Measurements from ENCODE around the gene FNDC5. TPM values are rescaled to one million over a fixed set of nuclear protein-coding genes. Genes with fewer than 3 reads are reported as not detected.

Gene FNDC5
- polyA plus RNA-seq, 1 donor from 2014 or later = 21.6 TPM

DNA sequence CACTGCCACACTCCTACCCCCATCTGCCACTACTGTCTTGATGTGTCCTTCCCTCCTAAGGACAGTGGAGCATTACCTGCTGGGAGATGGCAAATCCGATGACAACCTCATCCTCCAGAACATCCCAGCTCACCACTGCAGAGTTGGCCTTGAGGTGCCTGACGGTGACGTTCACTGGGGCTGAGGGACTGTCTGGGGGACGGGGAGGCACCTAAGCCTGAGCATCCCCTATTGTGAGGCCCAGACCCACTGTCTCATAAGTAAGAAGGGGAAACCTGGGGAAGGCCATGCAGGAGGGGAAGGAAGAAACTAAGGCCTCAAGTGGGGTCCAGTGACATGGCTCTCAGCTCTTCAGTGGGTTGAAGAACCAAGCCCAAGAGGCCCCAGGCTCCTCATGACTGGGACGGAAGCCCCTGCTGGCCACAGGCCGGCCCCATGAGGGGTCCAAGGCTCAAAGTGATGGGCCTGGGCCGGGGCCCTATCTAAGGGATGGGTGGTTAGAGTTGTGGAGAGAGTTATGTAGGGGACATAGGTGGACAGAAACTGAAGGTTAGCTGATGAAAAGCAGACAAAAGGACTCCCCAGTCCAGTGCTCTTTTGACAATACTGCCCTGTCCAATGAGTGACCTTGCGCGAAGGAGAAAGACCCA, 1.8 kb downstream of the FNDC5 start:
- no peaks in the 10 kb centered on the region for H4K20me1 ChIP-seq (ENCODE audit: insufficient read depth)
- H3K79me2 ChIP-seq (replicated peaks; ENCODE audit: insufficient read depth, low read length) = no peaks in the 10 kb centered on the region
- H3K4me2 ChIP-seq (ENCODE audit: low read length) = no peak overlapping the region
- no peaks in the 10 kb centered on the region for H3K36me3 ChIP-seq (ENCODE audit: insufficient read depth, low read length)
- no peak overlapping the region for H3K4me3 ChIP-seq (ENCODE audit: low read length)
- H2AFZ ChIP-seq (ENCODE audit: low read depth, low read length) = no peak overlapping the region
- H3F3A ChIP-seq (ENCODE audit: insufficient read depth, low read length, poor library complexity, severe bottlenecking) = peaks cover 4% of the 10 kb centered on the region
- no peaks in the 10 kb centered on the region for H3K9me2 ChIP-seq (ENCODE audit: insufficient read depth, low read length)
- TF ChIP-seq SMC3 (conservative IDR thresholded peaks at IDR 0.05; ENCODE audit: poor library complexity) (no peak), EP300 (conservative IDR thresholded peaks at IDR 0.05; ENCODE audit: poor library complexity, severe bottlenecking) (no peak), RAD21 (conservative IDR thresholded peaks at IDR 0.05) (no peak)
- TF ChIP-seq, protein P1, sequence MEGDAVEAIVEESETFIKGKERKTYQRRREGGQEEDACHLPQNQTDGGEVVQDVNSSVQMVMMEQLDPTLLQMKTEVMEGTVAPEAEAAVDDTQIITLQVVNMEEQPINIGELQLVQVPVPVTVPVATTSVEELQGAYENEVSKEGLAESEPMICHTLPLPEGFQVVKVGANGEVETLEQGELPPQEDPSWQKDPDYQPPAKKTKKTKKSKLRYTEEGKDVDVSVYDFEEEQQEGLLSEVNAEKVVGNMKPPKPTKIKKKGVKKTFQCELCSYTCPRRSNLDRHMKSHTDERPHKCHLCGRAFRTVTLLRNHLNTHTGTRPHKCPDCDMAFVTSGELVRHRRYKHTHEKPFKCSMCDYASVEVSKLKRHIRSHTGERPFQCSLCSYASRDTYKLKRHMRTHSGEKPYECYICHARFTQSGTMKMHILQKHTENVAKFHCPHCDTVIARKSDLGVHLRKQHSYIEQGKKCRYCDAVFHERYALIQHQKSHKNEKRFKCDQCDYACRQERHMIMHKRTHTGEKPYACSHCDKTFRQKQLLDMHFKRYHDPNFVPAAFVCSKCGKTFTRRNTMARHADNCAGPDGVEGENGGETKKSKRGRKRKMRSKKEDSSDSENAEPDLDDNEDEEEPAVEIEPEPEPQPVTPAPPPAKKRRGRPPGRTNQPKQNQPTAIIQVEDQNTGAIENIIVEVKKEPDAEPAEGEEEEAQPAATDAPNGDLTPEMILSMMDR (IDR thresholded peaks at IDR 0.05; ENCODE audit: poor library complexity, severe bottlenecking) = no peak
- H3K27me3 ChIP-seq (ENCODE audit: insufficient read depth, low read depth, low read length) = peaks cover 8% of the 10 kb centered on the region
- H3K27ac ChIP-seq (ENCODE audit: low read length) = no peak overlapping the region
- H3K9me3 ChIP-seq (ENCODE audit: low read length) = no peaks in the 10 kb centered on the region
- H3K9ac ChIP-seq (ENCODE audit: low read length) = no peak overlapping the region

DNA sequence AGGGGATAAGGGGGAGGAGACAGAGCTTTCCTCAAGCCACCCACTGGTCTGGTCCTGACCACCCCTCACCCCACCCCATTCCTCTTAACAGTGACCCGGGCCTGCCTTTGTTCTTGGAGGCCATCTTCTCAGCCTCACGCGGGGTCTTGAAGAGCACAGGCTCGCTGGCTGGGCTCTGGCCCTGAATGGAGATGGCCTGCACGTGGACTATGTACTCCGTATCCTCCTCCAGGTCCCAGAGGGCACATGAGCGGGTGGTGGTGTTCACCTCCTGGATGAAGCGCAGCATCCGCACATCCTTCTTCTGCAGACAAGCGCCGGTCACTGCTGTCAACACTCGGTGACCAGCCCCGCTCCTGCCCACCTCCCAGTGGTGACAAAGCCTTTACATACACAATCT, 2.6 kb downstream of the FNDC5 start:
- Histone ChIP-seq H3K9ac (ENCODE audit: low read length) (no peak overlapping the region), H3K79me2 (replicated peaks; ENCODE audit: insufficient read depth, low read length) (no peaks in the 10 kb centered on the region), H3K9me2 (ENCODE audit: insufficient read depth, low read length) (no peaks in the 10 kb centered on the region), H3K27ac (ENCODE audit: low read length) (no peak overlapping the region), H3K27me3 (ENCODE audit: insufficient read depth, low read depth, low read length) (peaks cover 8% of the 10 kb centered on the region), H3K36me3 (ENCODE audit: insufficient read depth, low read length) (no peaks in the 10 kb centered on the region), H2AFZ (ENCODE audit: low read depth, low read length) (no peak overlapping the region), H4K20me1 (ENCODE audit: insufficient read depth) (no peaks in the 10 kb centered on the region), H3F3A (ENCODE audit: insufficient read depth, low read length, poor library complexity, severe bottlenecking) (peaks cover 4% of the 10 kb centered on the region), H3K4me2 (ENCODE audit: low read length) (no peak overlapping the region), H3K9me3 (ENCODE audit: low read length) (no peaks in the 10 kb centered on the region), H3K4me3 (ENCODE audit: low read length) (no peak overlapping the region)
- TF ChIP-seq SMC3 (conservative IDR thresholded peaks at IDR 0.05; ENCODE audit: poor library complexity) (no peak), RAD21 (conservative IDR thresholded peaks at IDR 0.05) (no peak), EZH2 (IDR thresholded peaks at IDR 0.05; ENCODE audit: borderline replicate concordance, insufficient read depth, low read length, poor library complexity, severe bottlenecking) (no peak), EP300 (conservative IDR thresholded peaks at IDR 0.05; ENCODE audit: poor library complexity, severe bottlenecking) (no peak), MXI1 (conservative IDR thresholded peaks at IDR 0.05; ENCODE audit: poor library complexity, severe bottlenecking) (no peak), TAF1 (IDR thresholded peaks at IDR 0.05; ENCODE audit: low read depth) (no peak), POLR2AphosphoS5 (IDR thresholded peaks at IDR 0.05) (no peak)
- TF ChIP-seq, protein P2, sequence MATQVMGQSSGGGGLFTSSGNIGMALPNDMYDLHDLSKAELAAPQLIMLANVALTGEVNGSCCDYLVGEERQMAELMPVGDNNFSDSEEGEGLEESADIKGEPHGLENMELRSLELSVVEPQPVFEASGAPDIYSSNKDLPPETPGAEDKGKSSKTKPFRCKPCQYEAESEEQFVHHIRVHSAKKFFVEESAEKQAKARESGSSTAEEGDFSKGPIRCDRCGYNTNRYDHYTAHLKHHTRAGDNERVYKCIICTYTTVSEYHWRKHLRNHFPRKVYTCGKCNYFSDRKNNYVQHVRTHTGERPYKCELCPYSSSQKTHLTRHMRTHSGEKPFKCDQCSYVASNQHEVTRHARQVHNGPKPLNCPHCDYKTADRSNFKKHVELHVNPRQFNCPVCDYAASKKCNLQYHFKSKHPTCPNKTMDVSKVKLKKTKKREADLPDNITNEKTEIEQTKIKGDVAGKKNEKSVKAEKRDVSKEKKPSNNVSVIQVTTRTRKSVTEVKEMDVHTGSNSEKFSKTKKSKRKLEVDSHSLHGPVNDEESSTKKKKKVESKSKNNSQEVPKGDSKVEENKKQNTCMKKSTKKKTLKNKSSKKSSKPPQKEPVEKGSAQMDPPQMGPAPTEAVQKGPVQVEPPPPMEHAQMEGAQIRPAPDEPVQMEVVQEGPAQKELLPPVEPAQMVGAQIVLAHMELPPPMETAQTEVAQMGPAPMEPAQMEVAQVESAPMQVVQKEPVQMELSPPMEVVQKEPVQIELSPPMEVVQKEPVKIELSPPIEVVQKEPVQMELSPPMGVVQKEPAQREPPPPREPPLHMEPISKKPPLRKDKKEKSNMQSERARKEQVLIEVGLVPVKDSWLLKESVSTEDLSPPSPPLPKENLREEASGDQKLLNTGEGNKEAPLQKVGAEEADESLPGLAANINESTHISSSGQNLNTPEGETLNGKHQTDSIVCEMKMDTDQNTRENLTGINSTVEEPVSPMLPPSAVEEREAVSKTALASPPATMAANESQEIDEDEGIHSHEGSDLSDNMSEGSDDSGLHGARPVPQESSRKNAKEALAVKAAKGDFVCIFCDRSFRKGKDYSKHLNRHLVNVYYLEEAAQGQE (IDR thresholded peaks at IDR 0.05; ENCODE audit: borderline replicate concordance) = no peak
- TF ChIP-seq, protein P1 (IDR thresholded peaks at IDR 0.05; ENCODE audit: poor library complexity, severe bottlenecking) = no peak

Measured in neural cell (in vitro differentiated cells).